GM21529 (cell line): ENCODE data around the gene ANKMY1.
A peak's percentile ranks its signal among the peaks of the same experiment; 100 is the strongest.

Experiments used
- ATAC-seq: cut with Tn5 transposase; IDR thresholded peaks from one replicate; pipeline ENCODE4 v1.9.1; 2021; ENCODE audit not compliant: unreplicated experiment

Gene ANKMY1

GRCh38 chr2:240450532-240451107 is 107.2 kb downstream of the ANKMY1 start:
- no peak for ATAC-seq

GRCh38 chr2:240449764-240450531 is 107.8 kb downstream of the ANKMY1 start:
- ATAC-seq = no peak

GRCh38 chr2:240448387-240449274 is 109.2 kb downstream of the ANKMY1 start:
- ATAC-seq = no peak

GRCh38 chr2:240447934-240448333 is 109.9 kb downstream of the ANKMY1 start:
- no peak for ATAC-seq

- no peak for ATAC-seq
Measured at GRCh38 chr2:240447331-240447730, 110.5 kb downstream of the ANKMY1 start.

- ATAC-seq = no peak
Measured at GRCh38 chr2:240446664-240447175, 111.1 kb downstream of the ANKMY1 start.

- ATAC-seq = no peak
Measured at GRCh38 chr2:240445961-240446663, 111.7 kb downstream of the ANKMY1 start.

GRCh38 chr2:240444464-240444863 is 113.3 kb downstream of the ANKMY1 start:
- ATAC-seq = no peak

GRCh38 chr2:240443891-240444301 is 113.9 kb downstream of the ANKMY1 start:
- no peak for ATAC-seq

- ATAC-seq = no peak
Measured at GRCh38 chr2:240442891-240443715, 114.7 kb downstream of the ANKMY1 start.

- ATAC-seq = no peak
Measured at GRCh38 chr2:240441993-240442411, 115.8 kb downstream of the ANKMY1 start.

GRCh38 chr2:240441326-240441992 is 116.3 kb downstream of the ANKMY1 start:
- ATAC-seq = no peak

- ATAC-seq = no peak
Measured at GRCh38 chr2:240440704-240441320, 117.0 kb downstream of the ANKMY1 start.

- ATAC-seq = no peak
Measured at GRCh38 chr2:240440251-240440650, 117.5 kb downstream of the ANKMY1 start.

GRCh38 chr2:240439698-240440151 is 118.1 kb downstream of the ANKMY1 start:
- ATAC-seq = no peak

GRCh38 chr2:240438810-240439697 is 118.7 kb downstream of the ANKMY1 start:
- ATAC-seq = no peak

GRCh38 chr2:240437861-240438809 is 119.7 kb downstream of the ANKMY1 start:
- peak; percentile 34 for ATAC-seq
